ENCODE data around the gene APBB2. TPM values are rescaled to one million over a fixed set of nuclear protein-coding genes. Genes with fewer than 3 reads are reported as not detected.

APBB2 gene
- total RNA-seq, 4 donors from 2014 or later: 51.7 to 75.9 (median 71.1) TPM

DNA sequence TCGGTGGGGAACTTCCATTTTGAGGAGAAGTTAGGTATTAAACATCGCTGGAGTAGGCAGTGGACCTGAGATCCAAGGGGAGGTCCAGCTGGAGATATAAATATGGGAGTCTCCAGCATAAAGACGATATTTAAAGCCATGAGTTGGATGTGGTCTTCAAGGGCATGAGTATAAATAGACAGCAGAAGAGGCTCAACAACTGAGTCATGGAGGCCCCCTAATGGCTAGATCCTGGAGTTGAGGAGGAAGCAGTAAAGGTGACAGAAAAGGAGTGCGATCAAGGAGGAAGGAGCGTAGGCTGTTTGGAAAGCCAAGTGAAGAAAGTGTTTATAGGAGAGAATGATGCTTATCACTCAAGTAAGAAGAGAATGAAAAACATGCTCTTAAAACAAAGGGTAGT, 18.1 kb upstream of the APBB2 start:
- H3K27me3 ChIP-seq: no peaks in the 10 kb centered on the region
- TF ChIP-seq, protein P1, sequence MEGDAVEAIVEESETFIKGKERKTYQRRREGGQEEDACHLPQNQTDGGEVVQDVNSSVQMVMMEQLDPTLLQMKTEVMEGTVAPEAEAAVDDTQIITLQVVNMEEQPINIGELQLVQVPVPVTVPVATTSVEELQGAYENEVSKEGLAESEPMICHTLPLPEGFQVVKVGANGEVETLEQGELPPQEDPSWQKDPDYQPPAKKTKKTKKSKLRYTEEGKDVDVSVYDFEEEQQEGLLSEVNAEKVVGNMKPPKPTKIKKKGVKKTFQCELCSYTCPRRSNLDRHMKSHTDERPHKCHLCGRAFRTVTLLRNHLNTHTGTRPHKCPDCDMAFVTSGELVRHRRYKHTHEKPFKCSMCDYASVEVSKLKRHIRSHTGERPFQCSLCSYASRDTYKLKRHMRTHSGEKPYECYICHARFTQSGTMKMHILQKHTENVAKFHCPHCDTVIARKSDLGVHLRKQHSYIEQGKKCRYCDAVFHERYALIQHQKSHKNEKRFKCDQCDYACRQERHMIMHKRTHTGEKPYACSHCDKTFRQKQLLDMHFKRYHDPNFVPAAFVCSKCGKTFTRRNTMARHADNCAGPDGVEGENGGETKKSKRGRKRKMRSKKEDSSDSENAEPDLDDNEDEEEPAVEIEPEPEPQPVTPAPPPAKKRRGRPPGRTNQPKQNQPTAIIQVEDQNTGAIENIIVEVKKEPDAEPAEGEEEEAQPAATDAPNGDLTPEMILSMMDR (IDR thresholded peaks at IDR 0.05): no peak
- TF ChIP-seq EP300 (IDR thresholded peaks at IDR 0.05) (no peak), POLR2AphosphoS5 (IDR thresholded peaks at IDR 0.05) (no peak), POLR2A (IDR thresholded peaks at IDR 0.05; ENCODE audit: low read depth) (no peak)
- no peaks in the 10 kb centered on the region for H3K9me3 ChIP-seq
- intact Hi-C loops (cut with DNase I): no loop called here
- DNase-seq (ENCODE audit: extremely low spot score): peak; percentile 75
- no peaks in the 10 kb centered on the region for H3K4me1 ChIP-seq
- H3K36me3 ChIP-seq: no peaks in the 10 kb centered on the region
- no peak overlapping the region for H3K27ac ChIP-seq (replicated peaks in 1 of 4)
- H3K4me3 ChIP-seq: no peak overlapping the region
- WGBS: 74% methylated on average over 5 of the region's 5 CpGs

DNA sequence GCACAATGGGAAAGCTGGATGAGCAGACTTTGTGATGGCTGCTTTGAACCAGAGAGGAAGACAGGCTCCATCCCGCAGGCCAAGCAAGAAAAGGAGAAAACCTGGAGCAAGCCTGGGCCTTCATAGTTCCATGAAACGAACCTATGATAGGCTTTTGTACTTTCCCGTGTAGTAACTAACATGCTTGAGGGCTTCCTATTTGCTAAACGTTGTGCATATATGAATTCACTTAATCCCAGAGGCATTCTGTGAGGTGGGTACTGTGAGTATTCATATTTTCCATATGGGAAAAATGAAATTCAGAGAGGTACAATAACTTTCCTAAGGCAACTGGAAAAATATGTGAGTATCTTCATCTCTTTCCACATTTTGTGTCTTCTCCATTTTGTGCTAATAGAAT, 13.6 kb upstream of the APBB2 start:
- intact Hi-C loops (cut with DNase I): no loop called here
- Histone ChIP-seq H3K27me3 (no peaks in the 10 kb centered on the region), H3K4me3 (no peak overlapping the region), H3K4me1 (no peaks in the 10 kb centered on the region), H3K9me3 (no peaks in the 10 kb centered on the region), H3K27ac (replicated peaks in 1 of 4) (no peak overlapping the region), H3K36me3 (no peaks in the 10 kb centered on the region)
- no peak for DNase-seq (ENCODE audit: extremely low spot score)
- TF ChIP-seq POLR2A (IDR thresholded peaks at IDR 0.05; ENCODE audit: low read depth) (no peak), EP300 (IDR thresholded peaks at IDR 0.05) (no peak), POLR2AphosphoS5 (IDR thresholded peaks at IDR 0.05) (no peak)
- TF ChIP-seq, protein P1 (IDR thresholded peaks at IDR 0.05): no peak
- 91% methylated on average over 4 of the region's 4 CpGs for WGBS

DNA sequence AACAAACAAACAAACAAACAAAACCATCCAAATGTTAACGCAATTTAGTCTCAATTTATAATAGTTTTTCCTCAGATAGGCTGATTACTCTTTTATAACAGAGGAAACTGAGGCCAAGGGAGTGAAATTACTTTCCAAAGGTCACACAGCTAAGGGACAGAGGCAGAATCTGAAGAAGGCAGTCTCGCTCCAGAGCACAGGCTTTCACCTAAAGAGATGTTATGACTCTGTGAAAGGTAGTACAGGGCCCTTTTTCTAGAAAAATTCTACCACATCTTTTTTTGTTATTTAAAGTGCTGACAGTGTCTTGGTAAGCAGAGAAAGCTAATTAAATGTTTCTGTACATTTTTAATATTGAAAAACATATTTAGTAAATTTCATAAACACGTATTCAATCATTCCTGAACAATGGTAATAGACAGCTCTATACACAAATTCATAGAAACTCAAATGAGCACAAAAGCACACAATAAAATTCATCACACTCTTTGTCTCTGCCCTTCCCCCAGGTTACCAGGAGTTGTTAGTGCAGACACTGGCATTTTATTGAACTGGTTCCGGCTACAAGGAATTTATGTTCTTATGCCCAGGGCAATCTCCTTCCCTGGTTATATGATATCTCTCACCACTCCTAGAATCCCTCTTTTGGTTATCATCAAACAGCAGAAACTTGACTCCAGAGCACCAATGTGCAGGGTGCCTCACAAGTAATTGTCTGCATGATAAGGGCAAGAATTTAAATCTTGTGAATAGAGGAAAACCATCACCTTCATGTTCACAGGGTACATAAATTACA, 7.7 kb upstream of the APBB2 start:
- Histone ChIP-seq H3K27ac (replicated peaks in 1 of 4) (no peak overlapping the region), H3K4me3 (no peak overlapping the region), H3K9me3 (no peaks in the 10 kb centered on the region), H3K4me1 (peaks cover under 1 to 5% (median 2%) of the 10 kb centered on the region in 4 donors), H3K27me3 (no peaks in the 10 kb centered on the region), H3K36me3 (no peaks in the 10 kb centered on the region)
- WGBS: 91% methylated on average over 4 of the region's 4 CpGs
- intact Hi-C loops (cut with DNase I): no loop called here
- no peak for TF ChIP-seq POLR2AphosphoS5 (IDR thresholded peaks at IDR 0.05)
- TF ChIP-seq, protein P1 (IDR thresholded peaks at IDR 0.05): no peak
- TF ChIP-seq POLR2A (IDR thresholded peaks at IDR 0.05; ENCODE audit: low read depth): no peak
- TF ChIP-seq EP300 (IDR thresholded peaks at IDR 0.05): no peak
- peak; percentile 21 for DNase-seq (ENCODE audit: extremely low spot score)

DNA sequence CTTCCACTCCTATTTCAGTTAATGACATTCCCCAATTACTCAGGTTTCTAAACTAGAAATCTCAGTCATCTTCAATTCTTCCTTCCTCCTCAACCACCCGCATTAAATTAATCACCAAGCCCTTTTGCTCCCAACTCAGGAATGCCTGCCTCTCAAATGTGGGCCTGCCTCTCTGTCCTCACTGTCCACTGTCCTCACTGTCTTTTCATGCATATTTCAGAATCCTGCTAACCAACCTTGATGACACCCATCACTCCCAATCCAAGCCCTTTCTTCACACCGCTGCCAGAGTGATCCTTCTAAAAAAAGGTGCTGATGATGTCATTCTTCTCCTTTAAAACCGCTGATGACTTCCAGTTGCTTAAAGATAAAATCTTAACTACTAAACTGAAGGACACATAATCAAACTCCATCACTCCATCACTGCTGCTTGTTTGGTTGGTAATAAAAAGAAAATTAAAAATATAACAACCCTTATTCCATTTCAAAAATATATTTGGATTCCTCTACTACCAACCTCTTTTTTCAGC, 5.1 kb upstream of the APBB2 start:
- intact Hi-C loops (cut with DNase I): no loop called here
- Histone ChIP-seq H3K27me3 (no peaks in the 10 kb centered on the region), H3K27ac (replicated peaks in 1 of 4) (no peak overlapping the region), H3K36me3 (no peaks in the 10 kb centered on the region), H3K9me3 (no peaks in the 10 kb centered on the region), H3K4me3 (no peak overlapping the region), H3K4me1 (peaks cover 10 to 29% (median 23%) of the 10 kb centered on the region in 4 donors)
- no peak for TF ChIP-seq EP300 (IDR thresholded peaks at IDR 0.05)
- TF ChIP-seq, protein P1 (IDR thresholded peaks at IDR 0.05): no peak
- no peak for TF ChIP-seq POLR2A (IDR thresholded peaks at IDR 0.05; ENCODE audit: low read depth)
- no peak for TF ChIP-seq POLR2AphosphoS5 (IDR thresholded peaks at IDR 0.05)
- WGBS: 83% methylated on average over 3 of the region's 3 CpGs
- peak; percentile 39 for DNase-seq (ENCODE audit: extremely low spot score)

Data from esophagus muscularis mucosa (tissue), 4 donors.